Measurements from ENCODE around the gene TRAF5. TPM values are rescaled to one million over a fixed set of nuclear protein-coding genes. Genes with fewer than 3 reads are reported as not detected.

Gene TRAF5
- total RNA-seq, 2 experiments from 2014 or later: 40.6 to 42.5 TPM

DNA sequence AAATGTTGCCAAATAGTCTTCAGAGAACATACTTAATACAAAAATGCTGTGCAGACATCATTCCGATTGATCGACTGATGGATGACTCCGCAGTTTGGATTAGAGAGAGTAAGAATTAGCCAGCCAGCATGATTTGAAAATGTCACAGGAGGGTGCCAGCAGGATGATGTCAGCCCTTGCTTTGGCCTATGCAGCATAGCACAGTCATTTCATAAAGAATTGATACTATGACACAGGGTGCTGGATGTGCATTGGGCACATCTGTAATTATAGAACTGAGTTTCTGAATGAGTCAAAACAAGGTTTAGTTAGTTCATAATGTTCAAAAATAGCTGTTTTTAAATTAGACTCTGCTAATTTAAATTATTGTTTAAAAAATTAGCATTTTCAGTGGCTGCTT lies 21.6 kb upstream of the TRAF5 start:
- TF ChIP-seq, protein P1, sequence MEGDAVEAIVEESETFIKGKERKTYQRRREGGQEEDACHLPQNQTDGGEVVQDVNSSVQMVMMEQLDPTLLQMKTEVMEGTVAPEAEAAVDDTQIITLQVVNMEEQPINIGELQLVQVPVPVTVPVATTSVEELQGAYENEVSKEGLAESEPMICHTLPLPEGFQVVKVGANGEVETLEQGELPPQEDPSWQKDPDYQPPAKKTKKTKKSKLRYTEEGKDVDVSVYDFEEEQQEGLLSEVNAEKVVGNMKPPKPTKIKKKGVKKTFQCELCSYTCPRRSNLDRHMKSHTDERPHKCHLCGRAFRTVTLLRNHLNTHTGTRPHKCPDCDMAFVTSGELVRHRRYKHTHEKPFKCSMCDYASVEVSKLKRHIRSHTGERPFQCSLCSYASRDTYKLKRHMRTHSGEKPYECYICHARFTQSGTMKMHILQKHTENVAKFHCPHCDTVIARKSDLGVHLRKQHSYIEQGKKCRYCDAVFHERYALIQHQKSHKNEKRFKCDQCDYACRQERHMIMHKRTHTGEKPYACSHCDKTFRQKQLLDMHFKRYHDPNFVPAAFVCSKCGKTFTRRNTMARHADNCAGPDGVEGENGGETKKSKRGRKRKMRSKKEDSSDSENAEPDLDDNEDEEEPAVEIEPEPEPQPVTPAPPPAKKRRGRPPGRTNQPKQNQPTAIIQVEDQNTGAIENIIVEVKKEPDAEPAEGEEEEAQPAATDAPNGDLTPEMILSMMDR (IDR thresholded peaks at IDR 0.05): no peak
- intact Hi-C loops (cut with micrococcal nuclease): loop anchor here (2.0 kb wide), 1 partner anchor 18 kb away; no protein-coding TSS in a partner anchor

DNA sequence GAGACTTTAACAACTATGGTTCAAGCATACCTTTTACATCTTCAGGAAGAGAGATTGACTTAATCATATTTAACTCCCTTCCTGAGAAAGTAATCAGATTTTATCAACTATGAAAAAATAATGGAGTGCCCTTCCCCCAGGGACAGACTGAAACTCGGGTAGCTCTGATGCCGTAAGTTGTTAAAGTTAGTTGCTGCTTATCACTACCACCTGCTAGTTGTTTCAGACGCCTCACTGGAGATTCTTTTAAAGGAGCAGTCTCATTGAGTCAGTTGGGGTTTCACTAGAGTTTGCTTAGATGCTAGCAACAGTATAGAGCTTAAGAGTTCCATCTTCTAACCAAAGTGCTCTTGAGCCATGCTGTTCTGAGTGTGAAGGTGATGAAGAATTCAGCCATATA lies 17.0 kb upstream of the TRAF5 start:
- TF ChIP-seq, protein P1 (IDR thresholded peaks at IDR 0.05): no peak
- ATAC-seq: no peak
- H3K27ac Mint-ChIP-seq: peak overlapping the region; percentile 25
- no peak for DNase-seq
- peaks cover 22% of the 10 kb centered on the region for H3K4me1 Mint-ChIP-seq (ENCODE audit: low read depth)
- H3K9me3 Mint-ChIP-seq: no peaks in the 10 kb centered on the region
- H3K27me3 Mint-ChIP-seq: no peaks in the 10 kb centered on the region
- ChIA-PET CTCF (interaction anchor here (1.2 to 3.0 kb wide), 2 partner anchors 14 to 205 kb away, joined by 3 to 11 read pairs; no protein-coding TSS in a partner anchor), POLR2A (no interaction called here)
- intact Hi-C loops (cut with micrococcal nuclease): no loop called here
- H3K36me3 Mint-ChIP-seq (ENCODE audit: low read depth): peaks cover 31% of the 10 kb centered on the region
- H3K4me3 Mint-ChIP-seq: no peak overlapping the region

More for the DNA sequence above, 21.6 kb upstream of the TRAF5 start:
- Mint-ChIP-seq H3K9me3 (no peaks in the 10 kb centered on the region), H3K36me3 (ENCODE audit: low read depth) (peaks cover 36% of the 10 kb centered on the region), H3K4me3 (no peak overlapping the region), H3K27ac (peak overlapping the region; percentile 69), H3K4me1 (ENCODE audit: low read depth) (peaks cover 38% of the 10 kb centered on the region), H3K27me3 (no peaks in the 10 kb centered on the region)
- ATAC-seq (peak; percentile 100), DNase-seq (peak; percentile 78)
- CTCF ChIA-PET: interaction anchor here (0.6 to 2.3 kb wide), 3 partner anchors 18 to 76 kb away, joined by 3 to 8 read pairs (median 3); no protein-coding TSS in a partner anchor
- POLR2A ChIA-PET: interaction anchor here (0.8 to 1.0 kb wide), 2 partner anchors 18 to 57 kb away, joined by 3 to 4 read pairs; no protein-coding TSS in a partner anchor

DNA sequence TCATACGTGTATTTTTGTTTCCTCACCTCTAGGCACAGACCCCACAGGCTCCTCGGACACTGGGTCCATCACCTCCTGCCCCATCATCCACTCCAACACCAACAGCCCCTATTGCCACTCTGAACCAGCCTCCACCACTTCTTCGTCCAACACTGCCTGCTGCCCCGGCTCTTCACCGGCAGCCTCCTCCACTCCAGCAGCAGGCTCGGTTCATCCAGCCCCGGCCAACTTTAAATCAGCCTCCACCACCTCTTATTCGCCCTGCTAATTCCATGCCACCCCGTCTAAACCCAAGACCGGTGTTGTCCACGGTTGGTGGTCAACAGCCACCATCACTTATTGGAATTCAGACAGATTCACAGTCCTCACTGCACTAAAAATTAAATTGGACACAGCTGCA lies 13.2 kb upstream of the TRAF5 start:
- intact Hi-C loops (cut with micrococcal nuclease): no loop called here
- no peak for ATAC-seq
- no peak for DNase-seq
- Mint-ChIP-seq H3K4me3 (no peak overlapping the region), H3K4me1 (ENCODE audit: low read depth) (peaks cover 7% of the 10 kb centered on the region), H3K36me3 (ENCODE audit: low read depth) (peaks cover 19% of the 10 kb centered on the region), H3K9me3 (no peaks in the 10 kb centered on the region), H3K27ac (peak overlapping the region; percentile 27), H3K27me3 (no peaks in the 10 kb centered on the region)
- TF ChIP-seq, protein P1 (IDR thresholded peaks at IDR 0.05): no peak
- ChIA-PET CTCF (interaction anchor here (1.1 to 2.3 kb wide), 2 partner anchors 10 to 28 kb away, joined by 3 to 11 read pairs; no protein-coding TSS in a partner anchor), POLR2A (interaction anchor here (0.7 to 0.9 kb wide), 2 partner anchors 32 to 46 kb away, joined by 3 read pairs; no protein-coding TSS in a partner anchor)

DNA sequence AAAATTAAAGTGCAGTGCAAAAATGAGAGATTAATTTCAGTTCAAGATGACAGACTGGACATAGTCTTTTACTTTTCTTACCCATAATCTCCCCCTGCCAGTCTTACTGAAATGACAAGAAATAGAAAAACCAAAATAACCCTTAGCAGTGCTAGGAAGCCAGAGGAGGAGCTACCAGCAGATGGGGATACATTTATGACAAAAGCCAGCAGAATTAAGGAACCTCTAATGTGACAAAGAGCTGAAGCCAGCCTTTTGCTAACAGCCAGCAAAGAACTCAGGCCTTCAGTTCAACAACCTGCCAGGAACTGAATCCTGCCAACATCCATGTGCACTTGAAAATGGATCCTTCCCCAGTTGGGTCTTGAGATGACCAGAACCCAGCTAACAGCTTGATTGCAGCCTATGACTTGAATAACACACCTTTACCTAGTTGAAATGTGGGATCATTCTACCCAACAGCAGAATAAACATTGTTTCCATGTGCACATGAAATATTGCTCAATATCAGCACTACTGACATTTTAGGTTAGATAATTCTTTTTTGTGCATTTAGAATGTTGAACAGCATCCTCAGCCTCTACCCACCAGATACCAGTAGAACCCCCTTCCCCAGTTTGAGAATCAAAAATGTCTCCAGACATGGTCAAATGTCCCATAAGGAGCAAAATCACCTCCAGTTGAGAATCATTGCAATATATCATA lies 7.9 kb upstream of the TRAF5 start:
- ChIA-PET CTCF (interaction anchor here (1.3 kb wide), 1 partner anchor 159 kb away, joined by 4 read pairs; no protein-coding TSS in a partner anchor), POLR2A (interaction anchor here (1.2 kb wide), 1 partner anchor 337 kb away, joined by 3 read pairs; no protein-coding TSS in a partner anchor)
- no peaks in the 10 kb centered on the region for H3K27me3 Mint-ChIP-seq
- H3K4me3 Mint-ChIP-seq: no peak overlapping the region
- DNase-seq: no peak
- no peaks in the 10 kb centered on the region for H3K9me3 Mint-ChIP-seq
- TF ChIP-seq, protein P1 (IDR thresholded peaks at IDR 0.05): no peak
- peaks cover 3% of the 10 kb centered on the region for H3K36me3 Mint-ChIP-seq (ENCODE audit: low read depth)
- no peak overlapping the region for H3K27ac Mint-ChIP-seq
- intact Hi-C loops (cut with micrococcal nuclease): no loop called here
- peaks cover 40% of the 10 kb centered on the region for H3K4me1 Mint-ChIP-seq (ENCODE audit: low read depth)
- no peak for ATAC-seq

DNA sequence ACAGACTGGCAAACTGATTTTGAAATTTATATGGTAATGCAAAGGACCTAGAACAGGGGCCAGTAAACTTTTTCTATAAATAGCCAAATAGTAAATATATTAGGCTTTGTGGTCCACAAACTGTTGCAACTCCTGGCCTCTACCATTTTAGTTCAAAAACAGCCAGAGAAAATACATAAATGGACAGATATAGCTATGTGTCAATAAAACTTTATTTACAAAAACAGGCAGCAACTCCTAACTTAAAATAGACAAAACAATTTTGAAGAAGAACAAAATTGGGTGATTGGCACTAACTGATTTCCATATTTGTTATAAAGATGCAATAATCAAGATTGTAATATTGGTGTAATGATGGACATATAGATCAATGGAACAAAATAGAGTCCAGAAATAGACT lies 6.7 kb upstream of the TRAF5 start:
- Mint-ChIP-seq H3K4me1 (ENCODE audit: low read depth) (peaks cover 46% of the 10 kb centered on the region), H3K9me3 (no peaks in the 10 kb centered on the region), H3K27me3 (no peaks in the 10 kb centered on the region), H3K27ac (no peak overlapping the region), H3K4me3 (no peak overlapping the region), H3K36me3 (ENCODE audit: low read depth) (no peaks in the 10 kb centered on the region)
- POLR2A ChIA-PET: no interaction called here
- CTCF ChIA-PET: no interaction called here
- DNase-seq: no peak
- intact Hi-C loops (cut with micrococcal nuclease): loop anchor here (10.0 kb wide), 2 partner anchors 195 to 335 kb away; no protein-coding TSS in a partner anchor
- ATAC-seq: no peak
- TF ChIP-seq, protein P1 (IDR thresholded peaks at IDR 0.05): no peak
